Mammary epithelial cell (primary cell): ENCODE data around the gene AHDC1.

Source experiments
- EZH2 ChIP-seq: IDR thresholded peaks from 2 replicates; pipeline ENCODE4 v1.6.1; 2012; ENCODE audit warnings: low read length, inconsistent platforms, borderline replicate concordance
- TF ChIP-seq, protein P1 (sequence below), 2 donors: IDR thresholded peaks in 1 of 2; conservative IDR thresholded peaks in 1 of 2; 2 replicates each; pipeline ENCODE4 v1.5.1; 2011 to 2012; ENCODE audit warnings: inconsistent platforms in 2 of 2, low read length in 2 of 2, mild to moderate bottlenecking in 2 of 2, control low read depth in 1 of 2, low read depth in 1 of 2; ENCODE audit not compliant: insufficient read depth in 1 of 2; ENCODE audit errors: extremely low read depth in 1 of 2

- TF ChIP-seq, protein P1, sequence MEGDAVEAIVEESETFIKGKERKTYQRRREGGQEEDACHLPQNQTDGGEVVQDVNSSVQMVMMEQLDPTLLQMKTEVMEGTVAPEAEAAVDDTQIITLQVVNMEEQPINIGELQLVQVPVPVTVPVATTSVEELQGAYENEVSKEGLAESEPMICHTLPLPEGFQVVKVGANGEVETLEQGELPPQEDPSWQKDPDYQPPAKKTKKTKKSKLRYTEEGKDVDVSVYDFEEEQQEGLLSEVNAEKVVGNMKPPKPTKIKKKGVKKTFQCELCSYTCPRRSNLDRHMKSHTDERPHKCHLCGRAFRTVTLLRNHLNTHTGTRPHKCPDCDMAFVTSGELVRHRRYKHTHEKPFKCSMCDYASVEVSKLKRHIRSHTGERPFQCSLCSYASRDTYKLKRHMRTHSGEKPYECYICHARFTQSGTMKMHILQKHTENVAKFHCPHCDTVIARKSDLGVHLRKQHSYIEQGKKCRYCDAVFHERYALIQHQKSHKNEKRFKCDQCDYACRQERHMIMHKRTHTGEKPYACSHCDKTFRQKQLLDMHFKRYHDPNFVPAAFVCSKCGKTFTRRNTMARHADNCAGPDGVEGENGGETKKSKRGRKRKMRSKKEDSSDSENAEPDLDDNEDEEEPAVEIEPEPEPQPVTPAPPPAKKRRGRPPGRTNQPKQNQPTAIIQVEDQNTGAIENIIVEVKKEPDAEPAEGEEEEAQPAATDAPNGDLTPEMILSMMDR (conservative IDR thresholded peaks at IDR 0.05 in 1 of 2, IDR thresholded peaks at IDR 0.05 in 1 of 2; ENCODE audit: extremely low read depth in 1 of 2, insufficient read depth in 1 of 2, low read depth in 1 of 2, low read length in 2 of 2): no peak
- no peak for TF ChIP-seq EZH2
Measured at GRCh38 chr1:27615346-27616192, 11.6 kb upstream of the AHDC1 start.
